Osteocyte (in vitro differentiated cells): Measurements from ENCODE around the gene BCL10. TPM values are rescaled to one million over a fixed set of nuclear protein-coding genes. Genes with fewer than 3 reads are reported as not detected.
A peak's percentile ranks its signal among the peaks of the same experiment; 100 is the strongest.

Source experiments
- DNase-seq: peaks from one replicate; pipeline ENCODE4 v3.0.0; 2021; ENCODE audit warnings: mixed read lengths; ENCODE audit not compliant: unreplicated experiment; ENCODE audit errors: extremely low spot score
- H3K27ac Mint-ChIP-seq: one replicate; pipeline ENCODE4 v1.8.0; 2021; ENCODE audit warnings: mild to moderate bottlenecking, mixed read lengths; ENCODE audit not compliant: unreplicated experiment
- H3K27me3 Mint-ChIP-seq: one replicate; pipeline ENCODE4 v1.8.0; 2021; ENCODE audit warnings: mixed read lengths; ENCODE audit not compliant: unreplicated experiment
- H3K36me3 Mint-ChIP-seq: one replicate; pipeline ENCODE4 v1.8.0; 2021; ENCODE audit warnings: mixed read lengths; ENCODE audit not compliant: unreplicated experiment
- H3K4me1 Mint-ChIP-seq: one replicate; pipeline ENCODE4 v1.8.0; 2021; ENCODE audit warnings: mixed read lengths; ENCODE audit not compliant: unreplicated experiment
- H3K4me3 Mint-ChIP-seq: one replicate; pipeline ENCODE4 v1.8.0; 2021; ENCODE audit warnings: mild to moderate bottlenecking, moderate library complexity, mixed read lengths; ENCODE audit not compliant: unreplicated experiment
- H3K9me3 Mint-ChIP-seq: one replicate; pipeline ENCODE4 v1.8.0; 2021; ENCODE audit warnings: mixed read lengths; ENCODE audit not compliant: unreplicated experiment
- CTCF ChIP-seq: fragments of 200-600 bp; sonication (generic); IDR thresholded peaks from 2 replicates; pipeline ENCODE4 v1.5.0; 2021; ENCODE audit warnings: antibody characterized with exemption, mild to moderate bottlenecking, moderate library complexity
- total RNA-seq: library from RNA; stranded (reverse); gene quantifications from 2 replicates; pipeline ENCODE4 v1.2.1, GENCODE V29; 2021

BCL10 gene
- total RNA-seq, 1 donor from 2014 or later = 27.9 TPM

GRCh38 chr1:85276978-85277639, 677 bp upstream of the BCL10 start:
- peak overlapping the region; percentile 96 for H3K27ac Mint-ChIP-seq
- peaks cover 46% of the 10 kb centered on the region for H3K4me1 Mint-ChIP-seq
- peaks cover 10% of the 10 kb centered on the region for H3K36me3 Mint-ChIP-seq
- no peaks in the 10 kb centered on the region for H3K27me3 Mint-ChIP-seq
- H3K4me3 Mint-ChIP-seq = peak overlapping the region; percentile 83
- no peak for TF ChIP-seq CTCF
- no peaks in the 10 kb centered on the region for H3K9me3 Mint-ChIP-seq
- no peak for DNase-seq

GRCh38 chr1:85275701-85276214, 674 bp downstream of the BCL10 start:
- no peak for TF ChIP-seq CTCF
- Mint-ChIP-seq H3K4me1 (peaks cover 46% of the 10 kb centered on the region), H3K9me3 (no peaks in the 10 kb centered on the region), H3K4me3 (peak overlapping the region; percentile 83), H3K27ac (peak overlapping the region; percentile 96), H3K36me3 (peaks cover 14% of the 10 kb centered on the region), H3K27me3 (no peaks in the 10 kb centered on the region)
- no peak for DNase-seq

- Mint-ChIP-seq H3K4me1 (peaks cover 46% of the 10 kb centered on the region), H3K4me3 (peak overlapping the region; percentile 83), H3K36me3 (peaks cover 14% of the 10 kb centered on the region), H3K9me3 (no peaks in the 10 kb centered on the region), H3K27ac (peak overlapping the region; percentile 96), H3K27me3 (no peaks in the 10 kb centered on the region)
- TF ChIP-seq CTCF = no peak
- no peak for DNase-seq
Observed at GRCh38 chr1:85274969-85275453, 1.4 kb downstream of the BCL10 start.

- H3K27me3 Mint-ChIP-seq = no peaks in the 10 kb centered on the region
- peaks cover 24% of the 10 kb centered on the region for H3K36me3 Mint-ChIP-seq
- peaks cover 35% of the 10 kb centered on the region for H3K4me1 Mint-ChIP-seq
- no peak for TF ChIP-seq CTCF
- H3K9me3 Mint-ChIP-seq = no peaks in the 10 kb centered on the region
- peak overlapping the region; percentile 5 for H3K4me3 Mint-ChIP-seq
- no peak for DNase-seq
- no peak overlapping the region for H3K27ac Mint-ChIP-seq
Observed at GRCh38 chr1:85273397-85273796, 3.0 kb downstream of the BCL10 start.

- no peak for TF ChIP-seq CTCF
- H3K36me3 Mint-ChIP-seq = peaks cover 45% of the 10 kb centered on the region
- H3K27me3 Mint-ChIP-seq = no peaks in the 10 kb centered on the region
- no peak overlapping the region for H3K27ac Mint-ChIP-seq
- peaks cover 13% of the 10 kb centered on the region for H3K4me1 Mint-ChIP-seq
- DNase-seq = no peak
- H3K9me3 Mint-ChIP-seq = no peaks in the 10 kb centered on the region
- H3K4me3 Mint-ChIP-seq = no peak overlapping the region
Observed at GRCh38 chr1:85268801-85269585, 7.4 kb downstream of the BCL10 start.
